Uterus (tissue), 4 donors: ENCODE measurements around the gene MAN2A2. TPM values are rescaled to one million over a fixed set of nuclear protein-coding genes. Genes with fewer than 3 reads are reported as not detected.

Source experiments
- DNase-seq, 2 donors: peaks; one replicate each; pipeline ENCODE4 v3.0.0-alpha.2; 2019 to 2020
- H3K27ac ChIP-seq, 2 donors: fragments of 200-600 bp; sonication (generic); 1 replicate in 1 of 2; 2 replicates in 1 of 2; pipeline ENCODE4 v1.5.1; 2016 to 2018
- H3K27me3 ChIP-seq, 2 donors: fragments of 200-600 bp; sonication (generic); one replicate each; pipeline ENCODE4 v1.5.1; 2018 to 2019; ENCODE audit warnings: control low read depth in 1 of 2
- H3K36me3 ChIP-seq, 2 donors: fragments of 200-600 bp; sonication (generic); one replicate each; pipeline ENCODE4 v1.5.1; 2019; ENCODE audit warnings: control low read depth in 1 of 2
- H3K4me1 ChIP-seq, 2 donors: fragments of 200-600 bp; sonication (generic); one replicate each; pipeline ENCODE4 v1.5.1; 2018 to 2019; ENCODE audit warnings: control low read depth in 1 of 2
- H3K4me3 ChIP-seq, 2 donors: fragments of 200-600 bp; sonication (generic); 1 replicate in 1 of 2; 2 replicates in 1 of 2; pipeline ENCODE4 v1.5.1; 2018 to 2019; ENCODE audit warnings: mild to moderate bottlenecking in 1 of 2
- H3K9me3 ChIP-seq, 2 donors: fragments of 200-600 bp; sonication (generic); one replicate each; pipeline ENCODE4 v1.5.1; 2019; ENCODE audit warnings: control low read depth in 1 of 2
- POLR2A ChIP-seq, 2 donors: fragments of 450-650 bp; IDR thresholded peaks; one replicate each; pipeline ENCODE4 v1.6.1; 2016; ENCODE audit warnings: antibody characterized with exemption in 2 of 2, mild to moderate bottlenecking in 1 of 2, moderate library complexity in 1 of 2
- intact Hi-C: fragments of 100-400 bp; cut with DNase I; formaldehyde crosslinking; loops from one replicate; pipeline ENCODE4 v1.15.1; 2023; ENCODE audit warnings: low total_unique reads
- total RNA-seq, 4 donors: library from RNA; depleted of rRNA in 3 of 4; stranded (reverse); fragments of >200 nt in 3 of 4; gene quantifications; one replicate each; pipeline versions ENCODE4 v1.1.0 to v1.2.4, GENCODE V29; 2014 to 2023
- TF ChIP-seq, protein P1 (sequence below), 4 experiments: fragments of 200-600 bp in 2 of 4; fragments of 450-650 bp in 2 of 4; sonication (generic) in 2 of 4; IDR thresholded peaks; one replicate each; pipeline ENCODE4 v1.5.1; 2016 to 2019; ENCODE audit warnings: antibody characterized with exemption in 4 of 4, mild to moderate bottlenecking in 2 of 4, moderate library complexity in 1 of 4
- donor health status: DM: yes; HTN: yes; CAD: no.

Gene MAN2A2
- total RNA-seq, 4 donors from 2014 or later: 15.9 to 92.0 (median 19.8) TPM

GRCh38 chr15:90909976-90910375, 6.9 kb downstream of the MAN2A2 start:
- no peak overlapping the region for H3K27ac ChIP-seq
- intact Hi-C loops: no loop called here
- no peak overlapping the region for H3K4me3 ChIP-seq
- no peaks in the 10 kb centered on the region for H3K9me3 ChIP-seq
- H3K36me3 ChIP-seq: no peaks in the 10 kb centered on the region
- no peaks in the 10 kb centered on the region for H3K4me1 ChIP-seq
- H3K27me3 ChIP-seq: no peaks in the 10 kb centered on the region
- no peak for TF ChIP-seq POLR2A (IDR thresholded peaks at IDR 0.05)
- TF ChIP-seq, protein P1, sequence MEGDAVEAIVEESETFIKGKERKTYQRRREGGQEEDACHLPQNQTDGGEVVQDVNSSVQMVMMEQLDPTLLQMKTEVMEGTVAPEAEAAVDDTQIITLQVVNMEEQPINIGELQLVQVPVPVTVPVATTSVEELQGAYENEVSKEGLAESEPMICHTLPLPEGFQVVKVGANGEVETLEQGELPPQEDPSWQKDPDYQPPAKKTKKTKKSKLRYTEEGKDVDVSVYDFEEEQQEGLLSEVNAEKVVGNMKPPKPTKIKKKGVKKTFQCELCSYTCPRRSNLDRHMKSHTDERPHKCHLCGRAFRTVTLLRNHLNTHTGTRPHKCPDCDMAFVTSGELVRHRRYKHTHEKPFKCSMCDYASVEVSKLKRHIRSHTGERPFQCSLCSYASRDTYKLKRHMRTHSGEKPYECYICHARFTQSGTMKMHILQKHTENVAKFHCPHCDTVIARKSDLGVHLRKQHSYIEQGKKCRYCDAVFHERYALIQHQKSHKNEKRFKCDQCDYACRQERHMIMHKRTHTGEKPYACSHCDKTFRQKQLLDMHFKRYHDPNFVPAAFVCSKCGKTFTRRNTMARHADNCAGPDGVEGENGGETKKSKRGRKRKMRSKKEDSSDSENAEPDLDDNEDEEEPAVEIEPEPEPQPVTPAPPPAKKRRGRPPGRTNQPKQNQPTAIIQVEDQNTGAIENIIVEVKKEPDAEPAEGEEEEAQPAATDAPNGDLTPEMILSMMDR (IDR thresholded peaks at IDR 0.05): no peak
- DNase-seq: no peak

GRCh38 chr15:90910441-90911301, 7.6 kb downstream of the MAN2A2 start:
- no peaks in the 10 kb centered on the region for H3K27me3 ChIP-seq
- TF ChIP-seq, protein P1 (IDR thresholded peaks at IDR 0.05): no peak
- no peak for TF ChIP-seq POLR2A (IDR thresholded peaks at IDR 0.05)
- no peak for DNase-seq
- H3K27ac ChIP-seq: no peak overlapping the region
- intact Hi-C loops: no loop called here
- no peaks in the 10 kb centered on the region for H3K36me3 ChIP-seq
- no peaks in the 10 kb centered on the region for H3K9me3 ChIP-seq
- H3K4me1 ChIP-seq: no peaks in the 10 kb centered on the region
- no peak overlapping the region for H3K4me3 ChIP-seq

DNA sequence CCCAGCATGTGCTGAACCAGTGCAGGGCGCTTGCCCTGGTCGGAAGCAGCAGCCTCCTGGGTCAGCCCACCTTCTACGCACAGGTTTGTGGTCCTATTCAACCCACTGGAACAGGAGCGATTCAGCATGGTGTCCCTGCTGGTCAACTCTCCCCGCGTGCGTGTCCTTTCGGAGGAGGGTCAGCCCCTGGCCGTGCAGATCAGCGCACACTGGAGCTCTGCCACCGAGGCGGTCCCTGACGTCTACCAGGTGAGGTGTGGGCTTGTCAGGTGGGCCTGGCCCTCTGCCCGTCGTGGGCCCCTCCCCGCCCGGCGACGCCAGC, 8.2 kb downstream of the MAN2A2 start:
- intact Hi-C loops: no loop called here
- Histone ChIP-seq H3K36me3 (no peaks in the 10 kb centered on the region), H3K27me3 (no peaks in the 10 kb centered on the region), H3K4me3 (no peak overlapping the region), H3K9me3 (no peaks in the 10 kb centered on the region), H3K4me1 (no peaks in the 10 kb centered on the region), H3K27ac (no peak overlapping the region)
- DNase-seq: no peak
- TF ChIP-seq, protein P1 (IDR thresholded peaks at IDR 0.05): no peak
- TF ChIP-seq POLR2A (IDR thresholded peaks at IDR 0.05): no peak

GRCh38 chr15:90911906-90912769, 9.0 kb downstream of the MAN2A2 start:
- no peak overlapping the region for H3K27ac ChIP-seq
- DNase-seq: no peak
- H3K4me3 ChIP-seq: no peak overlapping the region
- no peaks in the 10 kb centered on the region for H3K27me3 ChIP-seq
- intact Hi-C loops: no loop called here
- H3K4me1 ChIP-seq: no peaks in the 10 kb centered on the region
- no peaks in the 10 kb centered on the region for H3K36me3 ChIP-seq
- no peaks in the 10 kb centered on the region for H3K9me3 ChIP-seq
- TF ChIP-seq, protein P1 (IDR thresholded peaks at IDR 0.05): no peak
- no peak for TF ChIP-seq POLR2A (IDR thresholded peaks at IDR 0.05)

DNA sequence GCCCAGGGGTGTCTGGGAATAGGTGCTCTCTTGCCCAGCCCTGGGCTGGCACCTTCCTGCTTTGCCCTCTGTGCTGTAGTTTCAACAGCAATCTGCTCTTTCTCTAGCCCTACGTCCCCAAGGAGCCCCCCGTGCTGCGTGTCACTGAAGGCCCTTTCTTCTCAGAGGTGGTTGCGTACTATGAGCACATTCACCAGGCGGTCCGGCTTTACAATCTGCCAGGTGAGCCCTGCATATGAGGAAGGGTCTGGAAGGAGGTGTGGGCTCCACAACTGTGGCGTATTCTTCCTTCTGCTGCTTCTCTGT, 9.6 kb downstream of the MAN2A2 start:
- Histone ChIP-seq H3K9me3 (no peaks in the 10 kb centered on the region), H3K27ac (no peak overlapping the region), H3K4me3 (no peak overlapping the region), H3K27me3 (no peaks in the 10 kb centered on the region), H3K36me3 (no peaks in the 10 kb centered on the region), H3K4me1 (no peaks in the 10 kb centered on the region)
- no peak for DNase-seq
- intact Hi-C loops: no loop called here
- no peak for TF ChIP-seq POLR2A (IDR thresholded peaks at IDR 0.05)
- TF ChIP-seq, protein P1 (IDR thresholded peaks at IDR 0.05): no peak
